Astrocyte of the spinal cord (primary cell): ENCODE results near the gene UBN1.
"Not testable (repeated sequence)": the region's sequence is repeated elsewhere in the genome, so short reads cannot be mapped to it uniquely, and the experiment has no call there.

ENCODE experiments used
- DNase-seq: peaks from one replicate; pipeline ENCODE4 v3.0.0; 2011; ENCODE audit warnings: low read depth, low spot score
- H3K4me3 ChIP-seq: 2 replicates; pipeline ENCODE4 v1.5.1; 2011; ENCODE audit warnings: low read depth, mild to moderate bottlenecking, low read length, moderate library complexity
- CTCF ChIP-seq: IDR thresholded peaks from 2 replicates; pipeline ENCODE4 v1.5.1; 2012; ENCODE audit warnings: low read depth, mild to moderate bottlenecking, low read length, inconsistent platforms
- in situ Hi-C: cut with HindIII; loops from 2 replicates; pipeline ENCODE4 v1.10.0; 2017; ENCODE audit warnings: low sequenced_read_pairs

UBN1 gene

DNA sequence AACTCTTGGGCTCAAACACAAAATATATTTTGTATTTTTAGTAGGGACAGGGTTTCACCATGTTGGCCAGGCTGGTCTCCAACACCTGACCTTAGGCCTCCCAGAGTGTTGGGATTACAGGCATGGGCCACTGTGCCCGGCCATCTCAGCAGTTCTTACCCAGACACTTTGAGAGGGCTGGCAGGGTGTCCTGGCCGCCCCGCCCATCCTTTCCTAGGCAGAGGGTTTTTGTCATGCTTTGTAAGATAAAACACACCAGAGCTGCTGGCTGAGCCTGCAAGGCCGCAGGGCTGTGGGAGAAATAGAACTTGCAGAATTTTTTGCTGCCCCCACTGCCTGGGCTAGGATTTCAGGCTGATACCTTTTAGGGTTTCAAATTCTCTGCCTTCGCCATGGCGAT, 80.9 kb downstream of the UBN1 start:
- no peak overlapping the region for H3K4me3 ChIP-seq
- no peak for TF ChIP-seq CTCF
- in situ Hi-C loops: no loop called here
- DNase-seq: no peak

DNA sequence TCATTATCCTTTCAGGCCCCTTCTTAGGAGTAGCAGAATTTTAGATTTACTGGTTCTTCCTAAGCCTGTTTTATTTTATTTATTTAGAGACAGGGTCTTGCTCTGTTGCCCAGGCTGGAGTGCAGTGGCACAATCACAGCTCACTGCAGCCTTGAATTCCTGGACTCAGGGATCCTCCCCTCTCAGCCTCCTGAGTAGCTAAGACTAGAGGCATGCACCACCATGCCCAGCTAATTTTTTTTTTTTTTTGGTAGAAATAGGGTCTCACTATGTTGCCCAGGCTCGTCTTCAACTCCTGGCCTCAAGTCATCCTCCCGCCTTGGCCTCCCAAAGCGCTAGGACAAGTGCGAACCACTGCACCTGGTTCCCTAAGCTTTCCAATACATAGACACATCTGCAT, 82.3 kb downstream of the UBN1 start:
- in situ Hi-C loops, H3K4me3 ChIP-seq, DNase-seq: not testable (repeated sequence)

DNA sequence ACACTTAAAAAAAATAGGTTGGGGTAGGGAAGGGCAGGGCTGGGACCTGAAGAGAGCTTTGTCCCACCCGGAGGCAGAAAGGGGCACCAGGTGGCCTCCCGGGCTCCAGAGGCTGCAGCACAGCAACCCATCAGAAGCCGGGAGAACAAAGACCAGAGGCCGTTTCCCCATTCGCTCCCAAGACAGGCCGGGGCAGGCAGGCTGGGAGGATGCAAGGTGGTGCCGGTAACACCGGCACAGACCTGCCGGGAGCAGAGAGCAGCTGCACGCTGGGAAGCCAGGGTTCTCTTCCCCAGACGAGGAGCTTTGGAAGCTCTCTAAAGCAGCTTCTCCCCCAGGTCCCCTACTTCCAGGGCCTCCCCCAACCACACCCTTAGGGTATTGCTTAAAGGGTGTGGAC, 84.1 kb downstream of the UBN1 start:
- no peak overlapping the region for H3K4me3 ChIP-seq
- in situ Hi-C loops: no loop called here
- no peak for TF ChIP-seq CTCF

More for the DNA sequence above, 84.1 kb downstream of the UBN1 start:
- no peak for DNase-seq
